Keratinocyte (primary cell): ENCODE data around the gene NFATC3. TPM values are rescaled to one million over a fixed set of nuclear protein-coding genes. Genes with fewer than 3 reads are reported as not detected.

ENCODE experiments used
- DNase-seq: peaks from one replicate; pipeline ENCODE4 v3.0.0-alpha.2; 2011; ENCODE audit warnings: low read depth, missing footprints, low spot score
- FAIRE-seq: peaks from 2 replicates; lab custom pipeline; 2011; peaks lifted over from hg19 to GRCh38; lab: Jason Lieb, UNC
- H2AFZ ChIP-seq: 2 replicates; pipeline ENCODE4 v1.6.0; 2012; ENCODE audit warnings: low read length, control low read depth, inconsistent platforms; ENCODE audit not compliant: control insufficient read depth
- H3K27ac ChIP-seq: 2 replicates; pipeline ENCODE4 v1.5.1; 2011; ENCODE audit warnings: low read length; ENCODE audit not compliant: control insufficient read depth, insufficient read depth
- H3K27me3 ChIP-seq: 3 replicates; pipeline ENCODE4 v1.6.0; 2011; ENCODE audit warnings: low read length; ENCODE audit not compliant: control insufficient read depth, insufficient read depth; ENCODE audit errors: extremely low read depth
- H3K36me3 ChIP-seq, 2 experiments: 2 replicates in 1 of 2; 3 replicates in 1 of 2; pipeline ENCODE4 v1.5.1; 2011; ENCODE audit warnings: low read length in 2 of 2, mild to moderate bottlenecking in 1 of 2; ENCODE audit not compliant: control insufficient read depth in 2 of 2, insufficient read depth in 2 of 2; ENCODE audit errors: extremely low read depth in 1 of 2
- H3K4me1 ChIP-seq: 3 replicates; pipeline ENCODE4 v1.5.1; 2011; ENCODE audit warnings: low read length; ENCODE audit not compliant: control insufficient read depth, insufficient read depth; ENCODE audit errors: extremely low read depth
- H3K4me2 ChIP-seq: 3 replicates; pipeline ENCODE4 v1.6.0; 2011; ENCODE audit warnings: low read depth, low read length; ENCODE audit not compliant: control insufficient read depth, insufficient read depth; ENCODE audit errors: extremely low read depth
- H3K4me3 ChIP-seq, 3 experiments: fragments of 200-600 bp in 1 of 3; sonication (generic) in 1 of 3; 2 replicates in 2 of 3; 3 replicates in 1 of 3; pipeline ENCODE4 v1.5.1; 2011 to 2016; ENCODE audit warnings: low read length in 3 of 3, mild to moderate bottlenecking in 3 of 3, control low read depth in 2 of 3, inconsistent platforms in 1 of 3, low read depth in 1 of 3, mixed read lengths in 1 of 3, mixed run types in 1 of 3, moderate library complexity in 1 of 3; ENCODE audit not compliant: control insufficient read depth in 2 of 3, insufficient read depth in 2 of 3; ENCODE audit errors: extremely low read depth in 1 of 3
- H3K79me2 ChIP-seq: 2 replicates; pipeline ENCODE4 v1.6.0; 2012; ENCODE audit warnings: low read length; ENCODE audit not compliant: control insufficient read depth, insufficient read depth
- H3K9ac ChIP-seq: 3 replicates; pipeline ENCODE4 v1.6.0; 2011; ENCODE audit warnings: low read length; ENCODE audit not compliant: control insufficient read depth, insufficient read depth; ENCODE audit errors: extremely low read depth
- H3K9me1 ChIP-seq: 3 replicates; pipeline ENCODE4 v1.6.0; 2011; ENCODE audit warnings: low read length; ENCODE audit not compliant: control insufficient read depth, insufficient read depth; ENCODE audit errors: extremely low read depth
- H3K9me3 ChIP-seq: 2 replicates; pipeline ENCODE4 v1.5.1; 2012; ENCODE audit warnings: low read depth, low read length; ENCODE audit not compliant: control insufficient read depth
- H4K20me1 ChIP-seq: 3 replicates; pipeline ENCODE4 v1.6.0; 2011; ENCODE audit warnings: low read length; ENCODE audit not compliant: control insufficient read depth, insufficient read depth; ENCODE audit errors: extremely low read depth
- CTCF ChIP-seq, 3 experiments: IDR thresholded peaks in 1 of 3; conservative IDR thresholded peaks in 1 of 3; optimal IDR thresholded peaks in 1 of 3; 2 replicates in 2 of 3; 3 replicates in 1 of 3; pipeline versions ENCODE3 to v1.5.1; 2011; ENCODE audit warnings: low read length in 3 of 3, mild to moderate bottlenecking in 3 of 3, moderate library complexity in 2 of 3, control low read depth in 1 of 3, inconsistent platforms in 1 of 3; ENCODE audit not compliant: insufficient read depth in 2 of 3; ENCODE audit errors: extremely low read depth in 1 of 3
- EZH2 ChIP-seq: IDR thresholded peaks from one replicate; pipeline ENCODE4 v1.6.1; 2012; ENCODE audit warnings: inconsistent platforms, mild to moderate bottlenecking, low read length, moderate library complexity
- dilution Hi-C: fragments of 300-500 bp; cut with MboI; formaldehyde crosslinking; loops from one replicate; pipeline ENCODE4 v1.7.0; 2020; ENCODE audit warnings: low sequenced_read_pairs; ENCODE audit not compliant: extremely low pct_ligation_motif_present
- polyA plus RNA-seq, 5 experiments: library from polyadenylated mRNA; depleted of rRNA in 3 of 5; stranded (reverse) in 3 of 5; stranded (forward) in 1 of 5; unstranded in 1 of 5; fragments of >200 nt; gene quantifications; 1 replicate in 1 of 5; 2 replicates in 3 of 5; 3 replicates in 1 of 5; pipeline versions ENCODE4 v1.2.1 to v1.2.3, GENCODE V29; 2011 to 2012; ENCODE audit warnings: missing spikeins in 2 of 5, low read depth in 1 of 5, low replicate concordance in 1 of 5

Gene NFATC3
- polyA plus RNA-seq, 1 donor (not counting 4 experiments of a cell fraction or from before 2014, with no cell fraction given) = 11.5 TPM

GRCh38 chr16:68237243-68238028, 152.3 kb downstream of the NFATC3 start:
- Histone ChIP-seq H3K9me1 (peaks cover 3% of the 10 kb centered on the region), H3K9me3 (no peaks in the 10 kb centered on the region), H3K27ac (peak overlapping the region; percentile 93), H3K9ac (peak overlapping the region; percentile 89), H2AFZ (peak overlapping the region; percentile 94), H3K27me3 (no peaks in the 10 kb centered on the region), H3K4me2 (peak overlapping the region; percentile 97), H3K4me1 (peaks cover 29% of the 10 kb centered on the region), H3K36me3 (peaks cover 6 to 20% of the 10 kb centered on the region in 2 experiments), H4K20me1 (peaks cover 18% of the 10 kb centered on the region), H3K79me2 (peaks cover 31% of the 10 kb centered on the region), H3K4me3 (peak overlapping the region; percentile 69 to 85 (median 83))
- peak; percentile 91 for DNase-seq
- no peak for TF ChIP-seq EZH2
- TF ChIP-seq CTCF (optimal IDR thresholded peaks at IDR 0.05 in 1 of 3, IDR thresholded peaks at IDR 0.05 in 1 of 3, conservative IDR thresholded peaks at IDR 0.05 in 1 of 3; ENCODE audit: extremely low read depth in 1 of 3, insufficient read depth in 2 of 3, low read length in 3 of 3) = no peak
- dilution Hi-C loops = no loop called here
- peak; percentile 74 for FAIRE-seq

DNA sequence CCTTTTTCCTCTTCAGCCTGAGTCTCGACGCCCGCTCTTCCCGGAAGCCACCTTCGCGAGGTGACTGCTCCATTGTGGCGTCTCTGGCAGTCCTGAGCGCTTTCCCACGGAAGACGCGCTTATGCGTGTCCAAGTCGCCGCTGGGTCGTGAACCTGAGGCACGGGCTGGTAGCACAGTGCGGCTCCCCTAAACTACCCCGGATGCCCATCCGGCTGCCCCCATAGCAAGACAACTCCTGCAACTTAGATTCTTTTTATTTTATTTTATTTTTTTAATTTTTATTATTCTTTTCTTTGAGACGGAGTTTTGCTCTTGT, 152.8 kb downstream of the NFATC3 start:
- Histone ChIP-seq H3K27me3 (no peaks in the 10 kb centered on the region), H4K20me1 (peaks cover 18% of the 10 kb centered on the region), H3K9ac (peak overlapping the region; percentile 85), H3K9me1 (peaks cover 3% of the 10 kb centered on the region), H3K27ac (peak overlapping the region; percentile 90), H3K4me1 (peaks cover 29% of the 10 kb centered on the region), H3K4me2 (peak overlapping the region; percentile 97), H3K4me3 (peak overlapping the region; percentile 36 to 73 (median 69)), H2AFZ (peak overlapping the region; percentile 94), H3K9me3 (no peaks in the 10 kb centered on the region), H3K36me3 (peaks cover 3 to 16% of the 10 kb centered on the region in 2 experiments), H3K79me2 (peaks cover 30% of the 10 kb centered on the region)
- no peak for TF ChIP-seq CTCF (optimal IDR thresholded peaks at IDR 0.05 in 1 of 3, IDR thresholded peaks at IDR 0.05 in 1 of 3, conservative IDR thresholded peaks at IDR 0.05 in 1 of 3; ENCODE audit: extremely low read depth in 1 of 3, insufficient read depth in 2 of 3, low read length in 3 of 3)
- no peak for TF ChIP-seq EZH2
- FAIRE-seq = no peak
- dilution Hi-C loops = no loop called here
- no peak for DNase-seq
